GM23248 (cell line): ENCODE results near the gene QPRT.

Experiments used
- EZH2 ChIP-seq: fragments of 200-600 bp; sonication (generic); IDR thresholded peaks from 2 replicates; pipeline ENCODE4 v1.6.1; 2018; ENCODE audit warnings: antibody characterized with exemption, mild to moderate bottlenecking; ENCODE audit not compliant: insufficient read depth, poor library complexity, severe bottlenecking
- EZH2phosphoT487 ChIP-seq: fragments of 200-600 bp; sonication (generic); IDR thresholded peaks from 2 replicates; pipeline ENCODE4 v1.6.1; 2018; ENCODE audit warnings: antibody characterized with exemption, moderate library complexity, mild to moderate bottlenecking, low read depth; ENCODE audit not compliant: insufficient read depth

GRCh38 chr16:29727452-29727851 lies 48.5 kb downstream of the QPRT start:
- TF ChIP-seq EZH2 (no peak), EZH2phosphoT487 (no peak)
